ENCODE data around the gene SCNN1G. TPM values are rescaled to one million over a fixed set of nuclear protein-coding genes. Genes with fewer than 3 reads are reported as not detected.
"Not testable (repeated sequence)": the region's sequence is repeated elsewhere in the genome, so short reads cannot be mapped to it uniquely, and the experiment has no call there.

SCNN1G gene
- not detected in 2 replicates for total RNA-seq (2014; rRNA removed; shearing (Covaris generic))

GRCh38 chr16:23182679-23183542, at the start of gene SCNN1G:
Gene SCNN1G (plus strand): TSS chr16:23182745. CDS start chr16:23186272, 3,527 bp downstream.
- no peak for DNase-seq
- H3K36me3 ChIP-seq = no peaks in the 10 kb centered on the region
- no peaks in the 10 kb centered on the region for H3K9me3 ChIP-seq (replicated peaks)
- H3K27me3 ChIP-seq = no peaks in the 10 kb centered on the region
- H3K27ac ChIP-seq = no peak within 1 kb of the TSS
- H3K4me3 ChIP-seq = no peak within 1 kb of the TSS
- no peaks in the 10 kb centered on the region for H3K4me1 ChIP-seq

GRCh38 chr16:23132775-23133463, 49.6 kb upstream of the SCNN1G start:
- DNase-seq = no peak

GRCh38 chr16:23134274-23134673, 48.3 kb upstream of the SCNN1G start:
- Histone ChIP-seq H3K36me3 (no peaks in the 10 kb centered on the region), H3K27ac (no peak overlapping the region), H3K4me1 (peaks cover 8% of the 10 kb centered on the region), H3K9me3 (replicated peaks) (no peaks in the 10 kb centered on the region), H3K4me3 (no peak overlapping the region), H3K27me3 (no peaks in the 10 kb centered on the region)
- DNase-seq = no peak

More at GRCh38 chr16:23132775-23133463, 49.6 kb upstream of the SCNN1G start:
- Histone ChIP-seq H3K27me3 (no peaks in the 10 kb centered on the region), H3K27ac (peak overlapping the region; percentile 85), H3K4me1 (peaks cover 8% of the 10 kb centered on the region), H3K4me3 (peak overlapping the region; percentile 35), H3K9me3 (replicated peaks) (no peaks in the 10 kb centered on the region), H3K36me3 (no peaks in the 10 kb centered on the region)

- H3K27ac ChIP-seq = no peak overlapping the region
Observed at GRCh38 chr16:23137256-23137655, 45.3 kb upstream of the SCNN1G start.

GRCh38 chr16:23137818-23138217, 44.7 kb upstream of the SCNN1G start:
- Histone ChIP-seq H3K4me3 (no peak overlapping the region), H3K27ac (no peak overlapping the region), H3K27me3 (no peaks in the 10 kb centered on the region), H3K9me3 (replicated peaks) (no peaks in the 10 kb centered on the region), H3K4me1 (no peaks in the 10 kb centered on the region), H3K36me3 (no peaks in the 10 kb centered on the region)
- no peak for DNase-seq

More at GRCh38 chr16:23137256-23137655, 45.3 kb upstream of the SCNN1G start:
- Histone ChIP-seq H3K4me3 (no peak overlapping the region), H3K4me1 (no peaks in the 10 kb centered on the region), H3K9me3 (replicated peaks) (no peaks in the 10 kb centered on the region), H3K36me3 (no peaks in the 10 kb centered on the region), H3K27me3 (no peaks in the 10 kb centered on the region)
- no peak for DNase-seq

- no peak overlapping the region for H3K4me3 ChIP-seq
- H3K27me3 ChIP-seq = no peaks in the 10 kb centered on the region
- no peaks in the 10 kb centered on the region for H3K36me3 ChIP-seq
- no peak overlapping the region for H3K27ac ChIP-seq
- H3K9me3 ChIP-seq (replicated peaks) = no peaks in the 10 kb centered on the region
- no peak for DNase-seq
- no peaks in the 10 kb centered on the region for H3K4me1 ChIP-seq
Observed at GRCh38 chr16:23140107-23140506, 42.4 kb upstream of the SCNN1G start.

- H3K27me3 ChIP-seq = no peaks in the 10 kb centered on the region
- H3K4me1 ChIP-seq = 0 out of 2 replicates have a peak, but pooled peaks cover 4% of the 10 kb centered on the region
- H3K4me3 ChIP-seq = no peak overlapping the region
- no peaks in the 10 kb centered on the region for H3K9me3 ChIP-seq (replicated peaks)
- H3K36me3 ChIP-seq = no peaks in the 10 kb centered on the region
- no peak for DNase-seq
- no peak overlapping the region for H3K27ac ChIP-seq
Observed at GRCh38 chr16:23141033-23141432, 41.5 kb upstream of the SCNN1G start.

GRCh38 chr16:23141500-23141899, 41.0 kb upstream of the SCNN1G start:
- no peaks in the 10 kb centered on the region for H3K27me3 ChIP-seq
- H3K4me1 ChIP-seq = 0 out of 2 replicates have a peak, but pooled peaks cover 4% of the 10 kb centered on the region
- DNase-seq = no peak
- no peak overlapping the region for H3K27ac ChIP-seq
- no peaks in the 10 kb centered on the region for H3K36me3 ChIP-seq
- no peaks in the 10 kb centered on the region for H3K9me3 ChIP-seq (replicated peaks)
- H3K4me3 ChIP-seq = no peak overlapping the region

- Histone ChIP-seq H3K9me3 (replicated peaks) (no peaks in the 10 kb centered on the region), H3K4me3 (no peak overlapping the region), H3K27me3 (no peaks in the 10 kb centered on the region), H3K36me3 (no peaks in the 10 kb centered on the region), H3K27ac (no peak overlapping the region), H3K4me1 (0 out of 2 replicates have a peak, but pooled peaks cover 4% of the 10 kb centered on the region)
- no peak for DNase-seq
Observed at GRCh38 chr16:23141959-23142740, 40.4 kb upstream of the SCNN1G start.

GRCh38 chr16:23143391-23143790, 39.2 kb upstream of the SCNN1G start:
- no peak for DNase-seq
- no peaks in the 10 kb centered on the region for H3K36me3 ChIP-seq
- no peak overlapping the region for H3K4me3 ChIP-seq
- H3K27me3 ChIP-seq = no peaks in the 10 kb centered on the region
- H3K4me1 ChIP-seq = 0 out of 2 replicates have a peak, but pooled peaks cover 4% of the 10 kb centered on the region
- no peaks in the 10 kb centered on the region for H3K9me3 ChIP-seq (replicated peaks)
- H3K27ac ChIP-seq = no peak overlapping the region

GRCh38 chr16:23144393-23144792, 38.2 kb upstream of the SCNN1G start:
- not testable (repeated sequence) for H3K27ac ChIP-seq; DNase-seq; H3K36me3 ChIP-seq; H3K4me3 ChIP-seq; H3K9me3 ChIP-seq (replicated peaks); H3K4me1 ChIP-seq; H3K27me3 ChIP-seq

- H3K27me3 ChIP-seq = no peaks in the 10 kb centered on the region
- H3K4me3 ChIP-seq = no peak overlapping the region
- H3K9me3 ChIP-seq (replicated peaks) = no peaks in the 10 kb centered on the region
- H3K4me1 ChIP-seq = 0 out of 2 replicates have a peak, but pooled peaks cover 4% of the 10 kb centered on the region
- H3K27ac ChIP-seq = no peak overlapping the region
- H3K36me3 ChIP-seq = no peaks in the 10 kb centered on the region
- DNase-seq = no peak
Observed at GRCh38 chr16:23145186-23145585, 37.4 kb upstream of the SCNN1G start.

- no peaks in the 10 kb centered on the region for H3K9me3 ChIP-seq (replicated peaks)
- DNase-seq = no peak
- no peaks in the 10 kb centered on the region for H3K36me3 ChIP-seq
- no peak overlapping the region for H3K27ac ChIP-seq
- 0 out of 2 replicates have a peak, but pooled peaks cover 4% of the 10 kb centered on the region for H3K4me1 ChIP-seq
- H3K4me3 ChIP-seq = no peak overlapping the region
- no peaks in the 10 kb centered on the region for H3K27me3 ChIP-seq
Observed at GRCh38 chr16:23145608-23146007, 36.9 kb upstream of the SCNN1G start.

GRCh38 chr16:23146877-23147601, 35.5 kb upstream of the SCNN1G start:
- H3K9me3 ChIP-seq (replicated peaks) = no peaks in the 10 kb centered on the region
- H3K27me3 ChIP-seq = no peaks in the 10 kb centered on the region
- 0 out of 2 replicates have a peak, but pooled peaks cover 4% of the 10 kb centered on the region for H3K4me1 ChIP-seq
- no peak overlapping the region for H3K4me3 ChIP-seq
- H3K27ac ChIP-seq = no peak overlapping the region
- DNase-seq = no peak
- H3K36me3 ChIP-seq = no peaks in the 10 kb centered on the region
